Islet precursor cell (in vitro differentiated cells): ENCODE data around the gene DDX41.

ENCODE experiments used
- DNase-seq: peaks from one replicate; pipeline ENCODE4 v3.0.0-alpha.2; 2018

Gene DDX41

GRCh38 chr5:177467436-177467835 is 49.3 kb downstream of the DDX41 start:
- no peak for DNase-seq

GRCh38 chr5:177466861-177467260 is 49.9 kb downstream of the DDX41 start:
- no peak for DNase-seq

GRCh38 chr5:177465044-177465443 is 51.7 kb downstream of the DDX41 start:
- DNase-seq, result no peak

GRCh38 chr5:177462021-177462670 is 54.6 kb downstream of the DDX41 start:
- no peak for DNase-seq
